Left colon (tissue), 2 donors: ENCODE measurements around the gene ADA. TPM values are rescaled to one million over a fixed set of nuclear protein-coding genes. Genes with fewer than 3 reads are reported as not detected.

Experiments
- ATAC-seq: fragments of 200-7000 bp; cut with Tn5 transposase; one replicate; pipeline ENCODE4 v1.9.1; 2020; ENCODE audit warnings: mild to moderate bottlenecking, moderate library complexity
- DNase-seq, 2 donors: peaks; one replicate each; pipeline ENCODE4 v3.0.0-alpha.2; 2020
- intact Hi-C, 2 donors: fragments of 100-400 bp; cut with DNase I in 1 of 2; cut with micrococcal nuclease in 1 of 2; formaldehyde crosslinking; loops; one replicate each; pipeline versions ENCODE4 v1.11.2 to v1.14.0; 2022; cut with DNase I, micrococcal nuclease
- total RNA-seq, 2 donors: library from RNA; stranded (reverse); fragmentation: NEBNext Ultra II Directional; extraction: Animal tissue kit (Norgen Biotek cat#: 25700); gene quantifications; one replicate each; pipeline ENCODE4 v1.2.1, GENCODE V29; 2021
- donor health status: DM: no; HTN: no; CAD: no.
- donor health status: DM: yes; HTN: yes; CAD: no.

Gene ADA
- total RNA-seq, 2 donors from 2014 or later = 2.5 to 3.4 TPM

GRCh38 chr20:44614525-44614924, 37.0 kb downstream of the ADA start:
- DNase-seq = no peak
- intact Hi-C loops = loop anchor here in 1 of 2 donors (10.0 kb wide), 1 partner anchor 230 kb away; no protein-coding TSS in a partner anchor

GRCh38 chr20:44613575-44613974, 37.9 kb downstream of the ADA start:
- intact Hi-C loops = loop anchor here in 1 of 2 donors (10.0 kb wide), 1 partner anchor 229 kb away; no protein-coding TSS in a partner anchor
- no peak for ATAC-seq

More at GRCh38 chr20:44614525-44614924, 37.0 kb downstream of the ADA start:
- ATAC-seq = no peak

GRCh38 chr20:44610313-44610962, 41.1 kb downstream of the ADA start:
- ATAC-seq = no peak
- no peak for DNase-seq
- intact Hi-C loops = loop anchor here in 1 of 2 donors (10.0 kb wide), 1 partner anchor 226 kb away; no protein-coding TSS in a partner anchor

More at GRCh38 chr20:44613575-44613974, 37.9 kb downstream of the ADA start:
- no peak for DNase-seq

- peak; percentile 88 to 93 for DNase-seq
- intact Hi-C loops = loop anchor here (2.0 to 10.0 kb wide), 5 partner anchors 75 to 395 kb away; partner anchors contain the start of genes FITM2 (in 1 of the 2) and OSER1 (in 1 of the 2)
- peak; percentile 88 for ATAC-seq
These were observed 41.8 kb downstream of the ADA start for GRCh38 chr20:44609516-44610312.

- ATAC-seq = peak; percentile 3
- intact Hi-C loops = loop anchor here (2.0 to 10.0 kb wide), 4 partner anchors 74 to 394 kb away; partner anchors contain the start of genes FITM2 (in 1 of the 2) and OSER1 (in 1 of the 2)
- no peak for DNase-seq
These were observed 42.4 kb downstream of the ADA start for GRCh38 chr20:44609006-44609515.

GRCh38 chr20:44606725-44607441, 44.6 kb downstream of the ADA start:
- intact Hi-C loops = loop anchor here (5.0 to 10.0 kb wide), 3 partner anchors 72 to 392 kb away; partner anchors contain the start of genes FITM2 (in 1 of the 2) and OSER1 (in 1 of the 2)
- ATAC-seq (peak; percentile 84), DNase-seq (no peak)

GRCh38 chr20:44603327-44603726, 48.2 kb downstream of the ADA start:
- ATAC-seq = no peak
- intact Hi-C loops = loop anchor here (10.0 kb wide), 2 partner anchors 69 to 389 kb away; partner anchors contain the start of gene OSER1 (in 1 of the 2)
- no peak for DNase-seq

GRCh38 chr20:44601801-44602204, 49.7 kb downstream of the ADA start:
- intact Hi-C loops = loop anchor here (10.0 kb wide), 2 partner anchors 67 to 387 kb away; partner anchors contain the start of gene OSER1 (in 1 of the 2)
- ATAC-seq (peak; percentile 19), DNase-seq (peak in 1 of 2 donors; percentile 52)

GRCh38 chr20:44601236-44601671, 50.2 kb downstream of the ADA start:
- DNase-seq (no peak), ATAC-seq (peak; percentile 25)
- intact Hi-C loops = loop anchor here (10.0 kb wide), 2 partner anchors 66 to 386 kb away; partner anchors contain the start of gene OSER1 (in 1 of the 2)

- no peak for DNase-seq
- intact Hi-C loops = loop anchor here (10.0 kb wide), 2 partner anchors 66 to 386 kb away; partner anchors contain the start of gene OSER1 (in 1 of the 2)
- ATAC-seq = no peak
These were observed 50.7 kb downstream of the ADA start for GRCh38 chr20:44600758-44601201.

- intact Hi-C loops = loop anchor here (10.0 kb wide), 2 partner anchors 66 to 386 kb away; partner anchors contain the start of gene OSER1 (in 1 of the 2)
- ATAC-seq = no peak
- no peak for DNase-seq
These were observed 51.2 kb downstream of the ADA start for GRCh38 chr20:44600301-44600700.

GRCh38 chr20:44599715-44600114, 51.8 kb downstream of the ADA start:
- intact Hi-C loops = loop anchor here (10.0 kb wide), 2 partner anchors 65 to 385 kb away; partner anchors contain the start of gene OSER1 (in 1 of the 2)
- DNase-seq = no peak
- ATAC-seq = no peak

GRCh38 chr20:44598423-44599305, 52.8 kb downstream of the ADA start:
- intact Hi-C loops = no loop called here
- DNase-seq = no peak
- ATAC-seq = no peak

GRCh38 chr20:44597930-44598329, 53.6 kb downstream of the ADA start:
- intact Hi-C loops = no loop called here
- DNase-seq (no peak), ATAC-seq (no peak)

GRCh38 chr20:44597516-44597915, 54.0 kb downstream of the ADA start:
- no peak for ATAC-seq
- no peak for DNase-seq
- intact Hi-C loops = no loop called here

GRCh38 chr20:44596876-44597275, 54.6 kb downstream of the ADA start:
- intact Hi-C loops = no loop called here
- no peak for ATAC-seq
- DNase-seq = no peak

- no peak for DNase-seq
- ATAC-seq = no peak
- intact Hi-C loops = no loop called here
These were observed 55.5 kb downstream of the ADA start for GRCh38 chr20:44596010-44596409.
